OCI-LY1 (cell line): ENCODE data around the gene SPRR2A.

Experiments used
- H2AFZ ChIP-seq: fragments of 200-600 bp; sonication (generic), shearing (Covaris generic); 2 replicates; pipeline ENCODE4 v1.6.0; 2014; ENCODE audit warnings: antibody characterized with exemption, mild to moderate bottlenecking, low read length
- H3F3A ChIP-seq: fragments of 200-600 bp; sonication (generic), shearing (Covaris generic); 2 replicates; pipeline ENCODE4 v1.6.0; 2014; ENCODE audit warnings: mild to moderate bottlenecking, antibody characterized with exemption, low read length, moderate library complexity; ENCODE audit not compliant: insufficient read depth
- H3K27ac ChIP-seq: fragments of 200-600 bp; sonication (generic); 2 replicates; pipeline ENCODE4 v1.5.1; 2014; ENCODE audit warnings: low read length, mixed run types, mild to moderate bottlenecking, low read depth; ENCODE audit not compliant: poor library complexity, severe bottlenecking
- H3K27me3 ChIP-seq: fragments of 200-600 bp; sonication (generic); 2 replicates; pipeline ENCODE4 v1.6.0; 2014; ENCODE audit warnings: antibody characterized with exemption, mild to moderate bottlenecking, low read length, moderate library complexity; ENCODE audit not compliant: insufficient read depth
- H3K36me3 ChIP-seq: fragments of 200-600 bp; sonication (generic); 2 replicates; pipeline ENCODE4 v1.6.1; 2014; ENCODE audit warnings: mild to moderate bottlenecking, antibody characterized with exemption, low read length, moderate library complexity, mixed read lengths; ENCODE audit not compliant: insufficient read depth
- H3K4me1 ChIP-seq: fragments of 200-600 bp; sonication (generic); 2 replicates; pipeline ENCODE4 v1.5.1; 2014; ENCODE audit warnings: mild to moderate bottlenecking, low read length, moderate library complexity; ENCODE audit not compliant: insufficient read depth, severe bottlenecking
- H3K4me2 ChIP-seq: fragments of 200-600 bp; sonication (generic), shearing (Covaris generic); 2 replicates; pipeline ENCODE4 v1.6.1; 2014; ENCODE audit warnings: low read length
- H3K4me3 ChIP-seq: fragments of 200-600 bp; sonication (generic); 2 replicates; pipeline ENCODE4 v1.5.1; 2014; ENCODE audit warnings: low read length, low read depth, mild to moderate bottlenecking, mixed read lengths; ENCODE audit not compliant: poor library complexity, severe bottlenecking
- H3K79me2 ChIP-seq: fragments of 200-600 bp; shearing (Covaris generic); 2 replicates; pipeline ENCODE4 v1.6.1; 2016; ENCODE audit warnings: mixed run types, low read length, mixed read lengths; ENCODE audit not compliant: insufficient read depth
- H3K9ac ChIP-seq: fragments of 200-600 bp; sonication (generic), shearing (Covaris generic); 2 replicates; pipeline ENCODE4 v1.6.1; 2014; ENCODE audit warnings: mild to moderate bottlenecking, low read length, mixed read lengths
- H3K9me2 ChIP-seq: fragments of 200-600 bp; sonication (generic), shearing (Covaris generic); 2 replicates; pipeline ENCODE4 v1.6.1; 2014; ENCODE audit warnings: low read depth, mild to moderate bottlenecking, low read length, mixed read lengths
- H3K9me3 ChIP-seq: fragments of 200-600 bp; shearing (Covaris generic); 2 replicates; pipeline ENCODE4 v1.6.1; 2014; ENCODE audit warnings: low read length, mixed read lengths
- H4K20me1 ChIP-seq: fragments of 200-600 bp; sonication (generic), shearing (Covaris generic); 2 replicates; pipeline ENCODE4 v1.6.0; 2016; ENCODE audit warnings: mild to moderate bottlenecking, low read length; ENCODE audit not compliant: insufficient read depth
- EZH2 ChIP-seq: fragments of 200-600 bp; sonication (generic), shearing (Covaris generic); IDR thresholded peaks from 2 replicates; pipeline ENCODE4 v1.8.0; 2017; ENCODE audit warnings: borderline replicate concordance, mixed run types, mild to moderate bottlenecking, antibody characterized with exemption, low read length, moderate library complexity, mixed read lengths
- TF ChIP-seq, protein P1 (sequence below): fragments of 200-600 bp; sonication (generic), shearing (Covaris generic); IDR thresholded peaks from 2 replicates; pipeline ENCODE4 v1.5.1; 2017; ENCODE audit warnings: mild to moderate bottlenecking, antibody characterized with exemption, low read length, moderate library complexity, mixed read lengths

SPRR2A gene

DNA sequence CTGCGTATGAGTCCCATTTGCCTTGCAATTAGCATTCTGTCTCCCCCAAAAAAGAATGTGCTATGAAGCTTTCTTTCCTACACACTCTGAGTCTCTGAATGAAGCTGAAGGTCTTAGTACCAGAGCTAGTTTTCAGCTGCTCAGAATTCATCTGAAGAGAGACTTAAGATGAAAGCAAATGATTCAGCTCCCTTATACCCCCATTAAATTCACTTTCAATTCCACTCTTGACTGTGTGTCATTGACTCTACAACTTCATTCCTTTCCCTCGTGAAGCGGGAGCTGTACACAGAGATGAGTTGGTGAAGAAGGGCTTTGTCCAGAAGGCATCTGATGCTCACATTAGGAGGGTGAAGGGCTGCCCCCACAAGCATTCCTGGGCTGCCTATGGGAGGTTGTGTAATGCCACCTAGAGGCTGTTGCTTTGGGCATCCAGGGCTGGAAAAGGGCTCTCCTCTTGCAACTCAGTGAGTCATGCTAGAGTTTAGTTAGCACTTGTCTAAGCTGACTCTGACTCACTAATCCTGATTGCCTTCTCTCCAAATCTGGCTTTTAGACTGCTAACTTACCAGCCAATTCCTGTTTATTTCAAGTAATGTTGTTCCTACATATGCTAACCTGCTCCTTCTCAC, 24.5 kb downstream of the SPRR2A start:
- TF ChIP-seq, protein P1, sequence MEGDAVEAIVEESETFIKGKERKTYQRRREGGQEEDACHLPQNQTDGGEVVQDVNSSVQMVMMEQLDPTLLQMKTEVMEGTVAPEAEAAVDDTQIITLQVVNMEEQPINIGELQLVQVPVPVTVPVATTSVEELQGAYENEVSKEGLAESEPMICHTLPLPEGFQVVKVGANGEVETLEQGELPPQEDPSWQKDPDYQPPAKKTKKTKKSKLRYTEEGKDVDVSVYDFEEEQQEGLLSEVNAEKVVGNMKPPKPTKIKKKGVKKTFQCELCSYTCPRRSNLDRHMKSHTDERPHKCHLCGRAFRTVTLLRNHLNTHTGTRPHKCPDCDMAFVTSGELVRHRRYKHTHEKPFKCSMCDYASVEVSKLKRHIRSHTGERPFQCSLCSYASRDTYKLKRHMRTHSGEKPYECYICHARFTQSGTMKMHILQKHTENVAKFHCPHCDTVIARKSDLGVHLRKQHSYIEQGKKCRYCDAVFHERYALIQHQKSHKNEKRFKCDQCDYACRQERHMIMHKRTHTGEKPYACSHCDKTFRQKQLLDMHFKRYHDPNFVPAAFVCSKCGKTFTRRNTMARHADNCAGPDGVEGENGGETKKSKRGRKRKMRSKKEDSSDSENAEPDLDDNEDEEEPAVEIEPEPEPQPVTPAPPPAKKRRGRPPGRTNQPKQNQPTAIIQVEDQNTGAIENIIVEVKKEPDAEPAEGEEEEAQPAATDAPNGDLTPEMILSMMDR = peak; percentile 42; the same call in 1 of the 2 replicates
- no peak for TF ChIP-seq EZH2
- H3K27ac ChIP-seq = no peak overlapping the region

DNA sequence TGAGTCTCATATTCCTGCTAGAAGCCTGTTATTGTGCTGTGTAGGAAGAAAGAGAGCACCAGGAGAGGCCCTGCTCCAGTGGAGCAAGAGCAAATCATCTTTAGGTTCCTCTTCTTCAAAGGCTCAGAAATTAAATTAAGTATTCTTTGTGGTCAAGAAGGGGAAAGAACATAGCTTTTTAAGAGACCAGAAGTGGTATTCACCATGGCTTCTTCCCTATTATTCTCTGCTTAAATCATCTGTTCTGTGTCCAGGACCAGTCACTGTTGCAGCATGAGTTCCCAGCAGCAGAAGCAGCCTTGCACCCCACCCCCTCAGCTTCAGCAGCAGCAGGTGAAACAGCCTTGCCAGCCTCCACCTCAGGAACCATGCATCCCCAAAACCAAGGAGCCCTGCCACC, 25.2 kb downstream of the SPRR2A start:
- no peaks in the 10 kb centered on the region for H3K9me3 ChIP-seq
- TF ChIP-seq, protein P1 = no peak
- TF ChIP-seq EZH2 = no peak
- H4K20me1 ChIP-seq = no peaks in the 10 kb centered on the region
- H3K9me2 ChIP-seq = no peaks in the 10 kb centered on the region
- H3K27ac ChIP-seq = no peak overlapping the region
- H2AFZ ChIP-seq = no peak overlapping the region
- H3K4me2 ChIP-seq = no peak overlapping the region
- no peak overlapping the region for H3K9ac ChIP-seq
- H3F3A ChIP-seq = no peaks in the 10 kb centered on the region
- no peaks in the 10 kb centered on the region for H3K79me2 ChIP-seq
- H3K4me1 ChIP-seq = no peaks in the 10 kb centered on the region
- H3K36me3 ChIP-seq = no peaks in the 10 kb centered on the region
- no peak overlapping the region for H3K4me3 ChIP-seq
- no peaks in the 10 kb centered on the region for H3K27me3 ChIP-seq

More for the DNA sequence above, 24.5 kb downstream of the SPRR2A start:
- Histone ChIP-seq H3K9me3 (no peaks in the 10 kb centered on the region), H3K9ac (no peak overlapping the region), H3F3A (no peaks in the 10 kb centered on the region), H3K4me1 (no peaks in the 10 kb centered on the region), H3K36me3 (no peaks in the 10 kb centered on the region), H3K4me3 (no peak overlapping the region), H3K9me2 (no peaks in the 10 kb centered on the region), H3K27me3 (no peaks in the 10 kb centered on the region), H2AFZ (no peak overlapping the region), H3K79me2 (no peaks in the 10 kb centered on the region), H4K20me1 (no peaks in the 10 kb centered on the region), H3K4me2 (no peak overlapping the region)

DNA sequence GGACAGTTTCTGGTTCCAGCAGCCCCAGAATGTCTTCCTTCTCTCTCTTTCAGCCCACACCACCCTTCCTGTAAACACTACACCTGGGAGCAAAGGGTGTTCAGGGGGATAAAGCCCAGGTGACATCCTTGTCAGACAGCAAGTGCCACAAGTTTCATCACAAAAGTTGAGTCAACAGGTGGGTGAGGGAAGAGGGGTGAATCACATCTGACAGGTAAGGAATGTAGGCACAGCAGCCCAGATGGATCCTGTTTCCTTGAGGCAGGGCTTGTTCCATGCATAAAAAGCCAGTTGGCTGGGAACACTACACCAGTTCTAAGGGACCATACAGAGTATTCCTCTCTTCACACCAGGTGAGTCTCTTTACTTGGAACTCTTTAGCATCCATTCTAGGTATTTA, 26.4 kb downstream of the SPRR2A start, which contains the start of gene SPRR1B:
Gene SPRR1B (plus strand): TSS at position 309 of the 400 bp plus-strand sequence. CDS start 1,143 bp downstream, outside the sequence.
- H3K4me1 ChIP-seq = no peaks in the 10 kb centered on the region
- H3K4me2 ChIP-seq = no peak within 1 kb of the TSS
- H3K79me2 ChIP-seq = no peaks in the 10 kb centered on the region
- no peak within 1 kb of the TSS for H2AFZ ChIP-seq
- no peak within 1 kb of the TSS for H3K27ac ChIP-seq
- no peak for TF ChIP-seq EZH2
- TF ChIP-seq, protein P1 = no peak
- H3K27me3 ChIP-seq = no peaks in the 10 kb centered on the region
- no peaks in the 10 kb centered on the region for H3K36me3 ChIP-seq
- H4K20me1 ChIP-seq = no peaks in the 10 kb centered on the region
- no peaks in the 10 kb centered on the region for H3K9me2 ChIP-seq
- no peaks in the 10 kb centered on the region for H3F3A ChIP-seq
- H3K9ac ChIP-seq = no peak within 1 kb of the TSS
- H3K9me3 ChIP-seq = no peaks in the 10 kb centered on the region
- H3K4me3 ChIP-seq = no peak within 1 kb of the TSS
